MM.1S (cell line): ENCODE data around the gene SLC26A11.

Experiments
- EZH2 ChIP-seq: fragments of 300-600 bp; sonication (generic); optimal IDR thresholded peaks from 2 replicates; pipeline ENCODE3; 2017; ENCODE audit warnings: low read depth, mild to moderate bottlenecking, antibody characterized with exemption, low read length, mixed read lengths
- TF ChIP-seq, protein P1 (sequence below): fragments of 300-600 bp; sonication (generic); IDR thresholded peaks from 2 replicates; pipeline ENCODE4 v1.5.1; 2016; ENCODE audit warnings: antibody characterized with exemption, low read length, mixed read lengths

DNA sequence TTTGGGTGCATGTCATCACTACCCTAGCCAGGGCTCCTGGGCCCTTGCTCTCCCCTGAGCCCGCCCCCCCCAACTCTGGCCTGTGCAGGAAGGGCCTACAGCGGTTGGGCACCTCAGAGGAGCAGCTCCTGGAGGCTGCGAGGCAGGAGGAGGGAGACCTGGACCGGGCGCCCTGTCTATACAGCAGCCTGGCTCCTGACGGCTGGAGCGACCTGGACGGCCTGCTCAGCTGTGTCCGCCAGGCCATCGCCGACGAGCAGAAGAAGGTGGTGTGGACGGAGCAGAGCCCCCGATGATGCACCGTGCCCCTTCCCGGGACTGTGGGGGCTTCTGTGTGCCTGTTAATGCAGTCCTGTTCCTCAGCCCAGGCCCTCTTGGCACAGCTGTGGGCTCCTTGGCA is 12.2 kb upstream of the SLC26A11 start:
- no peak for TF ChIP-seq EZH2
- TF ChIP-seq, protein P1, sequence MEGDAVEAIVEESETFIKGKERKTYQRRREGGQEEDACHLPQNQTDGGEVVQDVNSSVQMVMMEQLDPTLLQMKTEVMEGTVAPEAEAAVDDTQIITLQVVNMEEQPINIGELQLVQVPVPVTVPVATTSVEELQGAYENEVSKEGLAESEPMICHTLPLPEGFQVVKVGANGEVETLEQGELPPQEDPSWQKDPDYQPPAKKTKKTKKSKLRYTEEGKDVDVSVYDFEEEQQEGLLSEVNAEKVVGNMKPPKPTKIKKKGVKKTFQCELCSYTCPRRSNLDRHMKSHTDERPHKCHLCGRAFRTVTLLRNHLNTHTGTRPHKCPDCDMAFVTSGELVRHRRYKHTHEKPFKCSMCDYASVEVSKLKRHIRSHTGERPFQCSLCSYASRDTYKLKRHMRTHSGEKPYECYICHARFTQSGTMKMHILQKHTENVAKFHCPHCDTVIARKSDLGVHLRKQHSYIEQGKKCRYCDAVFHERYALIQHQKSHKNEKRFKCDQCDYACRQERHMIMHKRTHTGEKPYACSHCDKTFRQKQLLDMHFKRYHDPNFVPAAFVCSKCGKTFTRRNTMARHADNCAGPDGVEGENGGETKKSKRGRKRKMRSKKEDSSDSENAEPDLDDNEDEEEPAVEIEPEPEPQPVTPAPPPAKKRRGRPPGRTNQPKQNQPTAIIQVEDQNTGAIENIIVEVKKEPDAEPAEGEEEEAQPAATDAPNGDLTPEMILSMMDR: no peak
